IPS DF 6.9 (cell line): ENCODE measurements around the gene ABHD1.
"Not testable (repeated sequence)": the region's sequence is repeated elsewhere in the genome, so short reads cannot be mapped to it uniquely, and the experiment has no call there.

ENCODE experiments used
- DNase-seq: peaks from one replicate; pipeline ENCODE4 v3.0.0-alpha.2; 2013; ENCODE audit warnings: low read depth, low spot score
- H3K27ac ChIP-seq: one replicate; pipeline ENCODE4 v1.5.1; 2013; ENCODE audit warnings: low read length, control low read depth
- H3K27me3 ChIP-seq: 2 replicates; pipeline ENCODE4 v1.6.1; 2013; ENCODE audit warnings: mild to moderate bottlenecking, low read length; ENCODE audit not compliant: control insufficient read depth, insufficient read depth
- H3K36me3 ChIP-seq: 2 replicates; pipeline ENCODE4 v1.6.1; 2013; ENCODE audit warnings: low read length; ENCODE audit not compliant: control insufficient read depth, insufficient read depth
- H3K4me1 ChIP-seq: 2 replicates; pipeline ENCODE4 v1.6.1; 2013; ENCODE audit warnings: low read length; ENCODE audit not compliant: control insufficient read depth, insufficient read depth
- H3K4me3 ChIP-seq: 2 replicates; pipeline ENCODE4 v1.5.1; 2013; ENCODE audit warnings: mild to moderate bottlenecking, low read length
- H3K9me3 ChIP-seq: 2 replicates; pipeline ENCODE4 v1.6.1; 2013; ENCODE audit warnings: low read length, inconsistent platforms; ENCODE audit not compliant: control insufficient read depth, insufficient read depth
- WGBS: extraction: QIAGEN DNeasy Blood & Tissue Kit; methylation state at CpG from one replicate; pipeline ENCODE4 v1.1.7; 2013; ENCODE audit warnings: mixed read lengths, missing lambda C conversion rate; ENCODE audit not compliant: insufficient read length, insufficient coverage; 5-methylcytosine and 5-hydroxymethylcytosine counted together

The ABHD1 gene

DNA sequence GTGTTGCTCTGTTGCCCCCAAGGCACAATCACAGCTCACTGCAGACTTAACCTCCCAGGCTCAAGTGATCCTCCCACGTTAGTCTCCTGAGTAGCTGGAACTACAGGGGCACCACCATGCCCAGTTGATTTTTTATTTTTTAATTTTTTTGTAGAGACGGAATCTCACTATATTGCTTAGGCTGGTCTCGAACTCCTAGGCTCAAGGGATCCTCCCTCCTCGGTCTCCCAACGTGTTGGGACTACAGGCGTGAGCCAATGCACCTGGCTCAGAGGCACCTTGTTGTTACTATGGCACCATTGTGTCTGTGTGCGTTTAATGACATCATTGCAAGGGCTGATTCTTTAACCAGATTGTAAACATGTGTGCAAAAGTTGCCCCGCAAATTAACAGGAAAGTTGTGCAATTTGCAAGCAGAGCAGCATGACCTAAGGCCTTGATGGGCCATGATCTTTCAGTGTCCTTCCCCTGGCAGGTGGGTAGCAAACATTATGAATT, 47.8 kb downstream of the ABHD1 start:
- no peaks in the 10 kb centered on the region for H3K27me3 ChIP-seq
- no peak for DNase-seq
- no peaks in the 10 kb centered on the region for H3K9me3 ChIP-seq
- H3K4me1 ChIP-seq = no peaks in the 10 kb centered on the region
- no peaks in the 10 kb centered on the region for H3K36me3 ChIP-seq
- no peak overlapping the region for H3K4me3 ChIP-seq
- no CpG with 5 or more reads among the region's 8 CpGs for WGBS
- H3K27ac ChIP-seq = no peak overlapping the region

DNA sequence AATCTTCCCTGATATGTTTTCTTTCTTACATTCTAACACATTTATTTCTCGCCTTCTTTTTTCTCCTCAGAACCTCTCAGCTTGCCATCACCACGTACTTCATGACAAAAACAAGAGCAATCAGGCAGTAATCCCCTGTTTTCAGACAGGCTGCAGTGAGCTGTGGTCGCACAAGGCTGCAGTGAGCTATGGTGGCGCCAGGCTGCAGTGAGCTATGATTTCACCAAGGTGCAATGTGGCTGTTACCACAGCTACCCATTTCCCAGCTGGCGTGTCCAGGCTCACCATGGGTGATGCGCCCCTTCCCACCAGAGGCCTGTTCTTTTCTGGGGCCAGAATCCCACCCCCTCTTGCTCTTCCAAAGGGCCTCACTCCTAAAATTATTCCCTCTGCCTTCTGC, 51.0 kb downstream of the ABHD1 start:
- WGBS = 100% methylated on average over 2 of the region's 6 CpGs
- no peak for DNase-seq
- Histone ChIP-seq H3K4me1 (no peaks in the 10 kb centered on the region), H3K27ac (no peak overlapping the region), H3K27me3 (no peaks in the 10 kb centered on the region), H3K4me3 (no peak overlapping the region), H3K9me3 (no peaks in the 10 kb centered on the region), H3K36me3 (no peaks in the 10 kb centered on the region)

DNA sequence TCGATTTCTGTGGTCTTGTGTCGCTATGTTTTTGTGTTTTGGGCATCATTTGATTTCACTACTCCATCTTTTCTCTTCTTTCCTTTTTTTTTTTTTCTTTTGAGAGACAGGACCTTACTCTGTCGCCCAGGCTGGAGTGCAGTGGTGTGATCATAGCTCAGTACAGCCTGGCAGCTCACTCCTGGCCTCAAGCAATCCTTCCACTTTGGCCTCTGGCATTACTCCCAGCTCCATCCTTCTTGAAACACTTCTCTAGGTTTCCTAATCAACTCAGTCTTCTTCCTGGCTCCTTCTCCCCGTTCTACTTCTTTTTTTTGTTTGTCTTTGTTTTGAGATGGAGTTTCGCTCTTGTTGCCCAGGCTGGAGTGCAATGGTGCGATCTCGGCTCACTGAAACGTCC, 51.7 kb downstream of the ABHD1 start:
- Histone ChIP-seq H3K4me3 (no peak overlapping the region), H3K27me3 (no peaks in the 10 kb centered on the region), H3K36me3 (no peaks in the 10 kb centered on the region), H3K27ac (no peak overlapping the region), H3K9me3 (no peaks in the 10 kb centered on the region), H3K4me1 (no peaks in the 10 kb centered on the region)
- WGBS = no CpG with 5 or more reads among the region's 8 CpGs
- DNase-seq = no peak

DNA sequence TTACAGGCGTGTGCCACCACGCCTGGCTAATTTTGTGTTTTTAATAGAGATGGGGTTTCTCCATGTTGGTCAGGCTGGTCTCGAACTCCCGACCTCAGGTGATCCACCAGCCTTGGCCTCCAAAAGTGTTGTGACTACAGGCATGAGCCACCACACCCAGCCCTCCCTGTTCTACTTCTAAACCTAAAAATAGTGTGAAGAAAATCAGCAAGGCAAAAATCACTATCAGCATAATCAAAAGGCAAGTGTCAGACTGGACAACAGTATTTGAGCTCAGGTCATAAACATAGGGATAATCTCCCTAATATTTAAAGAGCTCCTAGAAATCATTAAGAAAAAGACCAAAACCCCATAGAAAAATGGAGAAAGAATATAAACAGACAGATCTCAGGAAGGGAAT, 52.2 kb downstream of the ABHD1 start:
- WGBS = no CpG with 5 or more reads among the region's 4 CpGs
- H3K4me1 ChIP-seq, H3K9me3 ChIP-seq, H3K36me3 ChIP-seq, H3K27ac ChIP-seq, H3K27me3 ChIP-seq, DNase-seq, H3K4me3 ChIP-seq: not testable (repeated sequence)

DNA sequence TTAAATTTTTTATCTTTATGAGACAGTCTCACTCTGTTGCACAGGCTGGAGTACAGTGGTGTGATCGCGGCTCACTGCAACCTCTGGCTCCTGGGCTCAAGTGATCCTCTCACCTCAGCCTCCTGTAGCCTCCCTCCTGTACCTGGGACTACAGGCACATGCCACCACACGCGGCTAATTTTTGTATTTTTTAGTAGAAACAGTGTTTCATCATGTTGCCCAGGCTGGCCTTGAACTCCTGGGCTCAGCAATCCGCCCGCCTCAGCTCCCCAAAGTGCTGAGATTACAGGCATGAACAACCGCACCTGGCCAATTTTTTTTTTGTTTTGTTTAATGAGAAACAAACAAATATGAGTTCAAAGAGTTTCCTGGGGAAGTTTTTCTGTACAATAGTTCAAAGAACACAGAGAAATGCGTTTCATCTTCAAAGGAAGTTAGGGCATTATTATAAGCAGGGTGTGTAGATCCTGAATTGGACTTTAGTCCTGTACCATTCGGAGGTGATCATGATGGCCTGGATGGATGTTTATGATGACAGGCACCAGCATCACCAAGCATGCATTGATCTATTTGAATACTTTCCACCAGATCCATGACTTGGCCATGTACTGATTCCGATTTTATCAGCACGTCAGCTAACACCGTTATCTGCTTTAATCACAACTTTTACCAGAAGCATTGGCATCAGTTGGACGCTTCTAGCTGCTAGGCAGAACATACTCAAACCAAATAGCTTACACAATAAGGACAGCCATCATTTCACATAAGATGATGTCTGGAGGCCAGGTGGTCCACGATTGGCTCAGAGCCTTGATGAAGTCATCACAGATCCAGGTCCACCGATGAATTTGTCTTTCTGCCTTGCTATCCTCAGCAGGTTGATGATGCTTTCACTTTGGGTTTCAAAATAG, 54.1 kb downstream of the ABHD1 start:
- no peak for DNase-seq
- WGBS = no CpG with 5 or more reads among the region's 15 CpGs
- Histone ChIP-seq H3K4me1 (no peaks in the 10 kb centered on the region), H3K36me3 (no peaks in the 10 kb centered on the region), H3K27me3 (no peaks in the 10 kb centered on the region), H3K9me3 (no peaks in the 10 kb centered on the region), H3K27ac (no peak overlapping the region), H3K4me3 (no peak overlapping the region)

DNA sequence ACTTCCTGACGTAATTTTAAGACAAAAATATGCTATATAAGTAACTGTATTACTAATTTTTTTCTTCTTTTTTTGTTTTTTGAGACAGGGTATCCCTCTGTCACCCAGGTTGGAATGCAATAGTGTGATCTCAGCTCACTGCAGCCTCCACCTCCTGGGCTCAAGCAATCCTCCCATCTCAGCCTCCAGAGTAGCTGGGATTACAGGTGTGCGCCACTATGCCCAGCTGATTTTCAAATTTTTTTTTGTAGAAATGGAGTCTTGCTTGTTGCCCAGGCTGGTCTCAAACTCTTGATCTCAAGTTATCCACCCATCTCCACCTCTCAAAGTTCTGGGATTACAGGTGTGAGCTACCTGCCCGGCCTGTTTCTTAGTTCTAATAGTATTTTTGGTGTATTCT, 54.9 kb downstream of the ABHD1 start:
- Histone ChIP-seq H3K4me3 (no peak overlapping the region), H3K27me3 (no peaks in the 10 kb centered on the region), H3K27ac (no peak overlapping the region), H3K4me1 (no peaks in the 10 kb centered on the region), H3K9me3 (no peaks in the 10 kb centered on the region), H3K36me3 (no peaks in the 10 kb centered on the region)
- DNase-seq = no peak
- WGBS = no CpG with 5 or more reads among the region's 3 CpGs

DNA sequence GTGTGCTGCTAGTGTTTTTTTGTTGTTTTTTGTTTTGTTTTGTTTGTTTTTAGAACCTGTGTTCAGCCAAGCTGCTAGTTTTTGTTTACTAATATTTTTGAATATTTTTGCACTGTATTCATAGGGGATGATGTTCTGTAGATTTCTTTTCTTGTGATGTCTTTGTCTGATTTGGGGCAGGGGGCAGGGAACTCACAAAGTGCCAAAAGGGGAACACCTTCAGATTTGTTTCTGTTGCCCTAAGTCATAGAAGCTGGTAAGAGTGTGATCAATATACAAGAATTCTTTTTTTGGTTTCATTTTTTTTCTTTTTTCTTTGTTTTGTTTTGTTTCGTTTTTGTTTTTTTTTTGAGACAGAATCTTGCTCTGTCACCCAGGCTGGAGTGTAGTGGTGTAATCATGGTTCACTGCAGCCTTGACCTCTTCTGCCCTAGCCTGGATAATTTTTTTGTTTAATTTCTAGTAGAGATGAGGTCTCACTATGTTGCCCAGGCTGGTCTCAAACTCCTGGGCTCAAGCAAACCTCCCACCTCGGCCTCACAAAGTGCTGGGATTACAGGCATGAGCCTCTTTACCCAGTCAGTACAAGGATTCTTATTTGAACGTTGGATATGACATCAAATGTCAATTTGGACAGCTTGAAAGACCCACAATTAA, 55.9 kb downstream of the ABHD1 start:
- Histone ChIP-seq H3K27me3 (no peaks in the 10 kb centered on the region), H3K36me3 (no peaks in the 10 kb centered on the region), H3K4me3 (no peak overlapping the region), H3K9me3 (no peaks in the 10 kb centered on the region), H3K4me1 (no peaks in the 10 kb centered on the region), H3K27ac (no peak overlapping the region)
- no peak for DNase-seq
- no CpG with 5 or more reads among the region's 3 CpGs for WGBS
